Upper lobe of right lung (tissue), 1 donor: Measurements from ENCODE around the gene BCAS3. TPM values are rescaled to one million over a fixed set of nuclear protein-coding genes. Genes with fewer than 3 reads are reported as not detected.
A peak's percentile ranks its signal among the peaks of the same experiment; 100 is the strongest.

Experiments used
- ATAC-seq: fragments of 200-7000 bp; cut with Tn5 transposase; one replicate; pipeline ENCODE4 v1.9.1; 2020; ENCODE audit warnings: mild to moderate bottlenecking, moderate library complexity
- DNase-seq: peaks from one replicate; pipeline ENCODE4 v3.0.0-alpha.2; 2020
- H3K27ac ChIP-seq: fragments of 200-600 bp; one replicate; pipeline ENCODE4 v1.8.0; 2022
- H3K27me3 ChIP-seq: fragments of 200-600 bp; one replicate; pipeline ENCODE4 v1.8.0; 2022; ENCODE audit warnings: mild to moderate bottlenecking
- H3K36me3 ChIP-seq: fragments of 200-600 bp; one replicate; pipeline ENCODE4 v1.8.0; 2022
- H3K4me1 ChIP-seq: fragments of 200-600 bp; one replicate; pipeline ENCODE4 v1.8.0; 2022
- H3K4me3 ChIP-seq: fragments of 200-600 bp; one replicate; pipeline ENCODE4 v1.8.0; 2022; ENCODE audit warnings: mild to moderate bottlenecking
- H3K9me3 ChIP-seq: fragments of 200-600 bp; one replicate; pipeline ENCODE4 v1.8.0; 2022
- CTCF ChIP-seq: fragments of 200-600 bp; IDR thresholded peaks from one replicate; pipeline ENCODE4 v1.8.0; 2022; ENCODE audit warnings: antibody characterized with exemption
- intact Hi-C: fragments of 100-400 bp; cut with DNase I; formaldehyde crosslinking; loops from one replicate; pipeline ENCODE4 v1.11.0; 2022
- total RNA-seq: library from RNA; stranded (reverse); fragmentation: NEBNext Ultra II Directional; extraction: Animal tissue kit (Norgen Biotek cat#: 25700); gene quantifications from one replicate; pipeline ENCODE4 v1.2.1, GENCODE V29; 2021
- donor health status: DM: no; HTN: yes; CAD: no; lungs with severe emphysema.

The BCAS3 gene
- total RNA-seq, 1 donor from 2014 or later = 23.5 TPM

GRCh38 chr17:61391595-61392291, 714.1 kb downstream of the BCAS3 start:
- intact Hi-C loops = loop anchor here (10.0 kb wide), 1 partner anchor 387 kb away; no protein-coding TSS in a partner anchor
- TF ChIP-seq CTCF = no peak
- no peak for DNase-seq

GRCh38 chr17:61392679-61393078, 715.0 kb downstream of the BCAS3 start:
- ATAC-seq = no peak
- Histone ChIP-seq H3K27me3 (peaks cover 19% of the 10 kb centered on the region), H3K27ac (no peak overlapping the region), H3K9me3 (no peaks in the 10 kb centered on the region), H3K4me3 (no peak overlapping the region), H3K4me1 (peaks cover 18% of the 10 kb centered on the region), H3K36me3 (no peaks in the 10 kb centered on the region)
- intact Hi-C loops = loop anchor here (10.0 kb wide), 1 partner anchor 388 kb away; no protein-coding TSS in a partner anchor
- no peak for DNase-seq
- TF ChIP-seq CTCF = no peak

More at GRCh38 chr17:61391595-61392291, 714.1 kb downstream of the BCAS3 start:
- H3K27me3 ChIP-seq = peaks cover 10% of the 10 kb centered on the region
- H3K4me3 ChIP-seq = no peak overlapping the region
- no peaks in the 10 kb centered on the region for H3K9me3 ChIP-seq
- peaks cover 12% of the 10 kb centered on the region for H3K4me1 ChIP-seq
- ATAC-seq = no peak
- no peak overlapping the region for H3K27ac ChIP-seq
- H3K36me3 ChIP-seq = no peaks in the 10 kb centered on the region

GRCh38 chr17:61393550-61393903, 715.9 kb downstream of the BCAS3 start:
- peak; percentile 18 for TF ChIP-seq CTCF
- Histone ChIP-seq H3K9me3 (no peaks in the 10 kb centered on the region), H3K27me3 (peaks cover 26% of the 10 kb centered on the region), H3K36me3 (no peaks in the 10 kb centered on the region), H3K27ac (no peak overlapping the region), H3K4me1 (peaks cover 18% of the 10 kb centered on the region), H3K4me3 (no peak overlapping the region)
- intact Hi-C loops = loop anchor here (10.0 kb wide), 1 partner anchor 389 kb away; no protein-coding TSS in a partner anchor
- DNase-seq = no peak
- ATAC-seq = no peak

- Histone ChIP-seq H3K27ac (peak overlapping the region; percentile 91), H3K4me3 (no peak overlapping the region), H3K27me3 (peaks cover 31% of the 10 kb centered on the region), H3K9me3 (no peaks in the 10 kb centered on the region), H3K36me3 (no peaks in the 10 kb centered on the region), H3K4me1 (peaks cover 18% of the 10 kb centered on the region)
- no peak for TF ChIP-seq CTCF
- no peak for DNase-seq
- intact Hi-C loops = loop anchor here (10.0 kb wide), 1 partner anchor 389 kb away; no protein-coding TSS in a partner anchor
- no peak for ATAC-seq
Measured at GRCh38 chr17:61393904-61394629, 716.4 kb downstream of the BCAS3 start.

GRCh38 chr17:61394630-61395408, 717.2 kb downstream of the BCAS3 start:
- ATAC-seq (no peak), DNase-seq (no peak)
- intact Hi-C loops = loop anchor here (10.0 kb wide), 1 partner anchor 390 kb away; no protein-coding TSS in a partner anchor
- H3K36me3 ChIP-seq = no peaks in the 10 kb centered on the region
- peak overlapping the region; percentile 65 for H3K4me3 ChIP-seq
- no peaks in the 10 kb centered on the region for H3K9me3 ChIP-seq
- TF ChIP-seq CTCF = no peak
- peak overlapping the region; percentile 91 for H3K27ac ChIP-seq
- H3K4me1 ChIP-seq = peaks cover 16% of the 10 kb centered on the region
- H3K27me3 ChIP-seq = peaks cover 38% of the 10 kb centered on the region
